T47D (cell line): ENCODE results near the gene EGF.
"Not testable (repeated sequence)": the region's sequence is repeated elsewhere in the genome, so short reads cannot be mapped to it uniquely, and the experiment has no call there.

Experiments used
- DNase-seq, 2 experiments: peaks; one replicate each; pipeline versions ENCODE4 v3.0.0 to v3.0.0-alpha.2; 2011 to 2012; ENCODE audit warnings: low read depth in 1 of 2, low spot score in 1 of 2
- JUND ChIP-seq: IDR thresholded peaks from 2 replicates; pipeline ENCODE4 v1.6.1; 2012; ENCODE audit warnings: low read depth
- in situ Hi-C: cut with HindIII; loops from 2 replicates; pipeline ENCODE4 v1.10.0; 2016; ENCODE audit warnings: low sequenced_read_pairs, low pct_unique_long_range_greater_than_20kb

Gene EGF

GRCh38 chr4:109928327-109929045 lies 15.8 kb downstream of the EGF start:
- no peak for DNase-seq

GRCh38 chr4:109930464-109930863 lies 17.8 kb downstream of the EGF start:
- in situ Hi-C loops: no loop called here
- DNase-seq: no peak
- TF ChIP-seq JUND: no peak

More at GRCh38 chr4:109928327-109929045, 15.8 kb downstream of the EGF start:
- in situ Hi-C loops: no loop called here
- TF ChIP-seq JUND: no peak

GRCh38 chr4:109930872-109931271 lies 18.2 kb downstream of the EGF start:
- in situ Hi-C loops: no loop called here
- DNase-seq: no peak
- TF ChIP-seq JUND: no peak

GRCh38 chr4:109931318-109931717 lies 18.6 kb downstream of the EGF start:
- DNase-seq: no peak
- in situ Hi-C loops: no loop called here
- TF ChIP-seq JUND: no peak

- DNase-seq, in situ Hi-C loops: not testable (repeated sequence)
These were observed 24.7 kb downstream of the EGF start for GRCh38 chr4:109937352-109937751.

- in situ Hi-C loops: no loop called here
- no peak for DNase-seq
- TF ChIP-seq JUND: no peak
These were observed 26.5 kb downstream of the EGF start for GRCh38 chr4:109939190-109939589.

GRCh38 chr4:109942292-109942926 lies 29.7 kb downstream of the EGF start:
- in situ Hi-C loops: no loop called here
- no peak for TF ChIP-seq JUND
- no peak for DNase-seq

GRCh38 chr4:109943745-109944144 lies 31.1 kb downstream of the EGF start:
- no peak for TF ChIP-seq JUND
- no peak for DNase-seq
- in situ Hi-C loops: no loop called here

- in situ Hi-C loops: no loop called here
- TF ChIP-seq JUND: no peak
- no peak for DNase-seq
These were observed 31.9 kb downstream of the EGF start for GRCh38 chr4:109944591-109944990.

GRCh38 chr4:109945056-109945455 lies 32.4 kb downstream of the EGF start:
- in situ Hi-C loops: no loop called here
- no peak for TF ChIP-seq JUND

GRCh38 chr4:109946120-109946519 lies 33.4 kb downstream of the EGF start:
- TF ChIP-seq JUND: no peak
- in situ Hi-C loops: no loop called here
- DNase-seq: no peak

More at GRCh38 chr4:109945056-109945455, 32.4 kb downstream of the EGF start:
- no peak for DNase-seq

GRCh38 chr4:109947457-109947856 lies 34.8 kb downstream of the EGF start:
- in situ Hi-C loops: no loop called here
- no peak for DNase-seq
- no peak for TF ChIP-seq JUND

- in situ Hi-C loops: no loop called here
- no peak for DNase-seq
- TF ChIP-seq JUND: no peak
These were observed 35.2 kb downstream of the EGF start for GRCh38 chr4:109947918-109948317.

- DNase-seq, in situ Hi-C loops: not testable (repeated sequence)
These were observed 36.5 kb downstream of the EGF start for GRCh38 chr4:109949099-109949718.
